Activated CD4-positive, alpha-beta T cell treated with anti-CD3 and anti-CD28 coated beads, Interleukin-2, amount 10 ng/mL, durations not matched to agents 24 days and 14 days (primary cell): ENCODE data around the gene SLC16A1. TPM values are rescaled to one million over a fixed set of nuclear protein-coding genes. Genes with fewer than 3 reads are reported as not detected.
"Not testable (repeated sequence)": the region's sequence is repeated elsewhere in the genome, so short reads cannot be mapped to it uniquely, and the experiment has no call there.

ENCODE experiments used
- DNase-seq: peaks from one replicate; pipeline ENCODE4 v3.0.0; 2022
- H3K27ac Mint-ChIP-seq: one replicate; pipeline ENCODE4 v1.8.0; 2022; ENCODE audit warnings: mild to moderate bottlenecking, mixed read lengths
- H3K27me3 Mint-ChIP-seq: one replicate; pipeline ENCODE4 v1.8.0; 2022; ENCODE audit warnings: mixed read lengths
- H3K36me3 Mint-ChIP-seq: one replicate; pipeline ENCODE4 v1.8.0; 2022; ENCODE audit warnings: low read depth, mild to moderate bottlenecking, mixed read lengths
- H3K4me1 Mint-ChIP-seq: one replicate; pipeline ENCODE4 v1.8.0; 2021; ENCODE audit warnings: mixed read lengths
- H3K4me3 Mint-ChIP-seq: one replicate; pipeline ENCODE4 v1.8.0; 2022; ENCODE audit warnings: mild to moderate bottlenecking, moderate library complexity, mixed read lengths
- H3K9me3 Mint-ChIP-seq: one replicate; pipeline ENCODE4 v1.8.0; 2021; ENCODE audit warnings: mixed read lengths
- intact Hi-C: fragments of 100-400 bp; cut with micrococcal nuclease; formaldehyde crosslinking; loops from one replicate; pipeline ENCODE4 v1.15.1; 2023
- total RNA-seq: library from RNA; stranded (reverse); gene quantifications from 2 replicates; pipeline ENCODE4 v1.2.3, GENCODE V29; 2022

Gene SLC16A1
- 79.2 and 79.7 TPM in 2 replicates for total RNA-seq

GRCh38 chr1:112955773-112956543 is at the start of gene SLC16A1:
Gene SLC16A1 (minus strand): TSS chr1:112956196. CDS start chr1:112929308, 26,888 bp downstream.
- Mint-ChIP-seq H3K36me3 (peaks cover 40% of the 10 kb centered on the region), H3K27ac (peak within 1 kb of the TSS; percentile 100), H3K9me3 (no peaks in the 10 kb centered on the region), H3K27me3 (no peaks in the 10 kb centered on the region), H3K4me3 (peak within 1 kb of the TSS; percentile 88), H3K4me1 (peaks cover 51% of the 10 kb centered on the region)
- intact Hi-C loops: loop anchor here (2.0 to 10.0 kb wide), 10 partner anchors 75 to 1801 kb away; partner anchors contain the start of genes CAPZA1, CSDE1, CTTNBP2NL and LRIG2
- peak; percentile 97 for DNase-seq

GRCh38 chr1:113003751-113004690 is 48.0 kb upstream of the SLC16A1 start:
- Mint-ChIP-seq H3K27ac (no peak overlapping the region), H3K4me1 (no peaks in the 10 kb centered on the region), H3K27me3 (no peaks in the 10 kb centered on the region), H3K9me3 (no peaks in the 10 kb centered on the region), H3K36me3 (peaks cover 14% of the 10 kb centered on the region), H3K4me3 (no peak overlapping the region)
- intact Hi-C loops: no loop called here
- no peak for DNase-seq

DNA sequence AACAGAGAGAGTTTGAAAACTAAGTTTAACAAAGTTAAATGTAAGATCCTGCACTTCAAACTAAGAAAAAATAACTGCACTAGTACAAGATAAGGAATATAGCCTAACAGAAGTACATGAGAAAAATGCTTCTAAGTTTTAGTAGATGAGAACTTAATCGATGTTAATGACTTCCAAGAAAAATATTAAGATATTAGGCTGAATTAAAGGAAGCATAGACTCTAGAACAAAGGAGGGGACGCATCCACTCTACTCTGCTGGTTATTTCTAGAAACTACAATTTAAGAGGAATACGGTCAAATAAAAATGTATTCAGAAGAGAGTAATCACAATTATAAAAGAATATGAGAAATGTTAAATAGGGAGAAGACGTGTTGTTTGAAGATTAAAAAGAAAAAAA is 46.3 kb upstream of the SLC16A1 start:
- peaks cover 18% of the 10 kb centered on the region for H3K36me3 Mint-ChIP-seq
- intact Hi-C loops: no loop called here
- no peak for DNase-seq
- no peaks in the 10 kb centered on the region for H3K4me1 Mint-ChIP-seq
- H3K9me3 Mint-ChIP-seq: no peaks in the 10 kb centered on the region
- no peak overlapping the region for H3K4me3 Mint-ChIP-seq
- no peak overlapping the region for H3K27ac Mint-ChIP-seq
- no peaks in the 10 kb centered on the region for H3K27me3 Mint-ChIP-seq

- peaks cover 18% of the 10 kb centered on the region for H3K36me3 Mint-ChIP-seq
- DNase-seq: no peak
- H3K4me3 Mint-ChIP-seq: no peak overlapping the region
- no peaks in the 10 kb centered on the region for H3K27me3 Mint-ChIP-seq
- no peak overlapping the region for H3K27ac Mint-ChIP-seq
- H3K4me1 Mint-ChIP-seq: peaks cover 2% of the 10 kb centered on the region
- no peaks in the 10 kb centered on the region for H3K9me3 Mint-ChIP-seq
- intact Hi-C loops: no loop called here
Observed at GRCh38 chr1:112998592-112999235, 42.7 kb upstream of the SLC16A1 start.

DNA sequence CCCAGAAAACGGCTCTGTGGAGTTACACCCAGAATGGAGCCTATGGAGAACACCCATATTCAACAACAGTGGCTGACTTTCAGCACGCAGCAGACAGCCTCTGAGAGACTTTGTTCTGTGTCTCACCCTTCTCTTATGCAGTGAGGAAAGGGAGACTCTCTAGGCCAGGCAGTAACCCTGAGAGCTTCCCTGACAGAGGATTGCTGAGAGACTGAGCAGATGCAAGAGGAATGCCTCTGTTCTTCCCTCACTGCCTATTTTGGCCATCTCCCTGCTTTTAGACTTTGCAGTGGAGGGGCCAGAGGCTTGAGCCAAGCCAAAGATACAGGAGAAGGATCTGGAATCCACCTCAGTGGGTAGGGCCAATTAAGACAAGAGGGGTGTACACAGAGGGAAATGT is 41.8 kb upstream of the SLC16A1 start:
- Mint-ChIP-seq H3K4me1 (peaks cover 2% of the 10 kb centered on the region), H3K27me3 (no peaks in the 10 kb centered on the region), H3K27ac (no peak overlapping the region), H3K4me3 (no peak overlapping the region), H3K9me3 (no peaks in the 10 kb centered on the region), H3K36me3 (peaks cover 19% of the 10 kb centered on the region)
- DNase-seq: no peak
- intact Hi-C loops: no loop called here

DNA sequence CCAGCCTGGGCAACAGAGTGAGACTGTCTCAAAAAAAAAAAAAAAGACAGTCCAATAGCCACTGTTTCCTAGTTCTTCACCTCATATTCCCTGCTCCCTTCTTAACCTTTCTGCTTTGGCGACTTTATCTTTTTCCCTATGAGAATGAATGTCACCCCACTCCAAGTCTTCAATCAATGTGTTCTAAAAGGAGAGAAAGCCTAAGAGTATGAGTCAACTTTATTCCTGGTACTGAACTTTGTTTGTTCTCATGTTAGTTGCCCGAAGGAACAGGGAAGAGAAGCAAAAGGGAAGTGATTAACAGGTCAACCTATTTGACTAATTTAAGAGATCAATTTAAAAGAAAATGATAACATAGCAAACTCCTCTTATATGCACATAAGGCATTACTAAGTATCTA is 39.9 kb upstream of the SLC16A1 start:
- H3K27me3 Mint-ChIP-seq: no peaks in the 10 kb centered on the region
- no peak overlapping the region for H3K27ac Mint-ChIP-seq
- peaks cover 2% of the 10 kb centered on the region for H3K4me1 Mint-ChIP-seq
- intact Hi-C loops: no loop called here
- H3K9me3 Mint-ChIP-seq: no peaks in the 10 kb centered on the region
- peaks cover 21% of the 10 kb centered on the region for H3K36me3 Mint-ChIP-seq
- no peak overlapping the region for H3K4me3 Mint-ChIP-seq
- DNase-seq: no peak

GRCh38 chr1:112995021-112995420 is 39.0 kb upstream of the SLC16A1 start:
- intact Hi-C loops, DNase-seq, H3K27ac Mint-ChIP-seq, H3K27me3 Mint-ChIP-seq, H3K9me3 Mint-ChIP-seq, H3K4me1 Mint-ChIP-seq, H3K4me3 Mint-ChIP-seq: not testable (repeated sequence)
- peaks cover 18% of the 10 kb centered on the region for H3K36me3 Mint-ChIP-seq

DNA sequence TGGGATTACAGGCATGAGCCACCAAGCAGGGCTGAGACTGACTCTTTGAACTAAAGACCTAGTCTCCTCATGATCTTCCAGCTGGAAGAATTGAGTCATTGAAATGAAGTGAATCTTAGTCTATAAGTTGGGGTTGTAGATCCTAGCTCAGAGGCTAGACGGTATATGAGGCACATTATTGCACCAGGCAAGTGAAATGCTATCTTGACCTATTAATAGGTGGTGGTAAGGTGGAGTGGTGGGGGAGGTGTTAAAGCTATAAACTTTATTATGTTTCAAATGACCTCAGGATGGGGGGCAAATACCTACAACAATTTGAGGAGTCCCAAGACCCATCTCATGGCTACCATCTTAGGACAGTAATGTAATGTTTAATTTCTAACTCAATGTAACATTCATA is 36.8 kb upstream of the SLC16A1 start:
- no peak overlapping the region for H3K27ac Mint-ChIP-seq

GRCh38 chr1:112991402-112992120 is 35.6 kb upstream of the SLC16A1 start:
- H3K4me3 Mint-ChIP-seq: no peak overlapping the region
- H3K27ac Mint-ChIP-seq: no peak overlapping the region
- H3K27me3 Mint-ChIP-seq: no peaks in the 10 kb centered on the region
- H3K4me1 Mint-ChIP-seq: peaks cover 2% of the 10 kb centered on the region
- no peak for DNase-seq
- peaks cover 8% of the 10 kb centered on the region for H3K36me3 Mint-ChIP-seq
- no peaks in the 10 kb centered on the region for H3K9me3 Mint-ChIP-seq
- intact Hi-C loops: no loop called here

More for the DNA sequence above, 36.8 kb upstream of the SLC16A1 start:
- Mint-ChIP-seq H3K4me1 (peaks cover 2% of the 10 kb centered on the region), H3K9me3 (no peaks in the 10 kb centered on the region), H3K36me3 (peaks cover 11% of the 10 kb centered on the region), H3K27me3 (no peaks in the 10 kb centered on the region), H3K4me3 (no peak overlapping the region)
- intact Hi-C loops: no loop called here
- DNase-seq: no peak

GRCh38 chr1:112990271-112990670 is 34.3 kb upstream of the SLC16A1 start:
- DNase-seq: no peak
- Mint-ChIP-seq H3K9me3 (no peaks in the 10 kb centered on the region), H3K4me1 (no peaks in the 10 kb centered on the region), H3K27ac (no peak overlapping the region), H3K36me3 (peaks cover 5% of the 10 kb centered on the region), H3K27me3 (no peaks in the 10 kb centered on the region), H3K4me3 (no peak overlapping the region)
- intact Hi-C loops: no loop called here

GRCh38 chr1:112988367-112988766 is 32.4 kb upstream of the SLC16A1 start:
- intact Hi-C loops: no loop called here
- Mint-ChIP-seq H3K4me3 (no peak overlapping the region), H3K4me1 (no peaks in the 10 kb centered on the region), H3K36me3 (peaks cover 6% of the 10 kb centered on the region), H3K27me3 (no peaks in the 10 kb centered on the region), H3K27ac (no peak overlapping the region), H3K9me3 (no peaks in the 10 kb centered on the region)
- DNase-seq: no peak

DNA sequence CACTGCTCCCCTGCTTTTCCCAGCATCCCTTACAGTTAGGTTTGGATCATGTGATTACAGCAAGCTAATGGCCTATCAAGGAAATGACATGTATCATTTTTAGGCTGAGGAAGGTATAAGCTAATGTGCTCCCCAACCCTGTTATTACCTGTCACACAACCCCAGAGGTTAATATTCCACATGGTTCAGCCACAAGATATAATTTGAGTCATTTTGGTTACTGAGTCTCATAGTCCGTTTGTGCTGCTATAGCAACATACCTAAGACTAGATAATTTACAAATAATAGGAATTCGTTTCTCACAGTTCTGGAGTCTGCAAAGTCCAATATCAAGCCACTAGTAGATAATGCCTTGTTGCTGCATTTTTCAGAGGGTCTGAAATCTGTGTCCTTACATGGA is 29.1 kb upstream of the SLC16A1 start:
- Mint-ChIP-seq H3K27ac (no peak overlapping the region), H3K4me1 (no peaks in the 10 kb centered on the region), H3K9me3 (no peaks in the 10 kb centered on the region), H3K27me3 (no peaks in the 10 kb centered on the region), H3K4me3 (no peak overlapping the region), H3K36me3 (peaks cover 4% of the 10 kb centered on the region)
- DNase-seq: no peak
- intact Hi-C loops: no loop called here

DNA sequence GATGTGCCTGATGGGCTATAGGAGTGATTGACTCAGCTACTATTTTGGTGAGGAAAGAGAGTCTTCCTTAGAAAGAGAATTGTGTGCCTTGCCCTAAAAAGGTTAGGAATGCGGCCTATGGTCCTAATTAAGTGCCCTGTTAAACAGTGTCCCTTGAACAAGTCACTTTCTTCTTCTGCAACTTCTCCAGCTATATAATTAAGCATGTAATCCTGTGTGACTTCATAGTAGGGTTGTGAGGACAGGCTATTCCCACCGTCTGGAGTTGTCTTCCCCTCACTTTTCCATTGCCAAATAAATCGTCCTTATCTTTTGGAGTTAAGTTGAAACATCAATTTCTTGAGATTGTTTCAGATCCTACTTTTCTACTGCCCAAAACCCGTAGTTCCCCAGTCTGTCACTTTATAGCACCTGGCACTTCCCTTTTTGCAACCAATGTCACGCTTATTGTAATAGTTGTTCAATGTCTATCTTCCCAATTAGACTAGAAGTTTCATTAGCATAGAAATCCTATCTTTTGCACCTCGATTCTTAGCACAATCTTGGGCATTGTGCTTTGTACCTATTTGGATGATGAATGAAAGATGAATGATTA is 27.6 kb upstream of the SLC16A1 start:
- intact Hi-C loops: no loop called here
- Mint-ChIP-seq H3K4me3 (no peak overlapping the region), H3K36me3 (peaks cover 4% of the 10 kb centered on the region), H3K4me1 (no peaks in the 10 kb centered on the region), H3K27me3 (no peaks in the 10 kb centered on the region), H3K27ac (no peak overlapping the region), H3K9me3 (no peaks in the 10 kb centered on the region)
- no peak for DNase-seq
